GM19467 (cell line): ENCODE measurements around the gene KRT85.
"Not testable (repeated sequence)": the region's sequence is repeated elsewhere in the genome, so short reads cannot be mapped to it uniquely, and the experiment has no call there.

Experiments
- ATAC-seq: cut with Tn5 transposase; IDR thresholded peaks from one replicate; pipeline ENCODE4 v1.9.1; 2021; ENCODE audit warnings: mild to moderate bottlenecking, moderate library complexity; ENCODE audit not compliant: unreplicated experiment

KRT85 gene

GRCh38 chr12:52350786-52351185 is 16.5 kb downstream of the KRT85 start:
- ATAC-seq, result no peak

- ATAC-seq, result no peak
Measured at GRCh38 chr12:52350021-52350620, 17.2 kb downstream of the KRT85 start.

- ATAC-seq, result no peak
Measured at GRCh38 chr12:52349196-52349595, 18.1 kb downstream of the KRT85 start.

- ATAC-seq, result no peak
Measured at GRCh38 chr12:52347551-52348510, 19.4 kb downstream of the KRT85 start.

- no peak for ATAC-seq
Measured at GRCh38 chr12:52347016-52347415, 20.3 kb downstream of the KRT85 start.

GRCh38 chr12:52346593-52346992 is 20.7 kb downstream of the KRT85 start:
- ATAC-seq, result no peak

GRCh38 chr12:52345041-52345440 is 22.2 kb downstream of the KRT85 start:
- not testable (repeated sequence) for ATAC-seq

- ATAC-seq, result no peak
Measured at GRCh38 chr12:52344111-52344510, 23.2 kb downstream of the KRT85 start.

GRCh38 chr12:52343550-52343949 is 23.7 kb downstream of the KRT85 start:
- ATAC-seq, result no peak

GRCh38 chr12:52342781-52343490 is 24.3 kb downstream of the KRT85 start:
- no peak for ATAC-seq

- ATAC-seq, result no peak
Measured at GRCh38 chr12:52341066-52341580, 26.2 kb downstream of the KRT85 start.

GRCh38 chr12:52338241-52338960 is 28.9 kb downstream of the KRT85 start:
- no peak for ATAC-seq

- no peak for ATAC-seq
Measured at GRCh38 chr12:52337054-52337453, 30.2 kb downstream of the KRT85 start.

- ATAC-seq, result no peak
Measured at GRCh38 chr12:52336641-52337040, 30.6 kb downstream of the KRT85 start.

GRCh38 chr12:52335598-52336262 is 31.6 kb downstream of the KRT85 start:
- no peak for ATAC-seq

- ATAC-seq, result no peak
Measured at GRCh38 chr12:52334185-52334584, 33.1 kb downstream of the KRT85 start.

- ATAC-seq, result no peak
Measured at GRCh38 chr12:52333321-52333720, 34.0 kb downstream of the KRT85 start.

- ATAC-seq, result no peak
Measured at GRCh38 chr12:52332381-52332780, 34.9 kb downstream of the KRT85 start.

GRCh38 chr12:52331833-52332232 is 35.4 kb downstream of the KRT85 start:
- ATAC-seq, result no peak

GRCh38 chr12:52331039-52331438 is 36.2 kb downstream of the KRT85 start:
- ATAC-seq, result no peak
